Measurements from ENCODE around the gene MAPK1IP1L. TPM values are rescaled to one million over a fixed set of nuclear protein-coding genes. Genes with fewer than 3 reads are reported as not detected.

The MAPK1IP1L gene
- total and polyA plus RNA-seq, 2 of the 13 experiments (the other 11 are each of a cell fraction or from before 2014, with no cell fraction given) = 27.8 to 68.4 TPM

GRCh38 chr14:55051423-55052268 is at the start of gene MAPK1IP1L (continued):
- TF ChIP-seq GLMP (CRISPR knock-in tag; IDR thresholded peaks at IDR 0.05; ENCODE audit: borderline replicate concordance) (no peak), SSRP1 (CRISPR knock-in tag; IDR thresholded peaks at IDR 0.05) (no peak), BHLHE40 (IDR thresholded peaks at IDR 0.05; ENCODE audit: low read length) (0 out of 2 replicates have a peak, but pooled peaks have one; percentile 4), ESRRA (CRISPR knock-in tag; IDR thresholded peaks at IDR 0.05; ENCODE audit: low read depth) (0 out of 2 replicates have a peak, but pooled peaks have one; percentile 67), TEAD3 (CRISPR knock-in tag; optimal IDR thresholded peaks at IDR 0.05; ENCODE audit: borderline replicate concordance) (peak; percentile 73), CREB1 (IDR thresholded peaks at IDR 0.05) (peak; percentile 88), CREB1 (CRISPR knock-in tag; IDR thresholded peaks at IDR 0.05) (peak; percentile 52), BCL6 (CRISPR knock-in tag; IDR thresholded peaks at IDR 0.05) (0 out of 2 replicates have a peak, but pooled peaks have one; percentile 15), NCOA1 (CRISPR knock-in tag; IDR thresholded peaks at IDR 0.05) (peak; percentile 96), ZNF576 (CRISPR knock-in tag; IDR thresholded peaks at IDR 0.05) (peak; percentile 71; the same call in 1 of the 2 replicates), ZSCAN29 (CRISPR knock-in tag; conservative IDR thresholded peaks at IDR 0.05) (peak; percentile 85), ZNF766 (CRISPR knock-in tag; IDR thresholded peaks at IDR 0.05; ENCODE audit: borderline replicate concordance) (peak; percentile 93; the same call in 1 of the 2 replicates), ZSCAN9 (CRISPR knock-in tag; IDR thresholded peaks at IDR 0.05; ENCODE audit: borderline replicate concordance) (no peak; the same call in 1 of the 2 replicates), ARNT (IDR thresholded peaks at IDR 0.05) (no peak), ZKSCAN5 (CRISPR knock-in tag; IDR thresholded peaks at IDR 0.05) (no peak), IRF2 (CRISPR knock-in tag; IDR thresholded peaks at IDR 0.05) (peak; percentile 86), KLF13 (CRISPR knock-in tag; IDR thresholded peaks at IDR 0.05) (peak; percentile 84; the same call in 1 of the 2 replicates), ZFP82 (CRISPR knock-in tag; IDR thresholded peaks at IDR 0.05; ENCODE audit: borderline replicate concordance) (peak; percentile 94), ZNF383 (CRISPR knock-in tag; IDR thresholded peaks at IDR 0.05; ENCODE audit: borderline replicate concordance) (no peak), GATA4 (IDR thresholded peaks at IDR 0.05; ENCODE audit: borderline replicate concordance, low read depth) (peak; percentile 44; the same call in 1 of the 2 replicates), TOE1 (CRISPR knock-in tag; IDR thresholded peaks at IDR 0.05) (peak; percentile 92), ZNF446 (CRISPR knock-in tag; IDR thresholded peaks at IDR 0.05) (peak; percentile 94), KDM5B (CRISPR knock-in tag; IDR thresholded peaks at IDR 0.05; ENCODE audit: borderline replicate concordance) (peak; percentile 91; the same call in 1 of the 2 replicates), ZNF629 (CRISPR knock-in tag; conservative IDR thresholded peaks at IDR 0.05) (0 out of 2 replicates have a peak, but pooled peaks have one; percentile 32), ERF (CRISPR knock-in tag; IDR thresholded peaks at IDR 0.05) (peak; percentile 97), MAFG (CRISPR knock-in tag; IDR thresholded peaks at IDR 0.05) (no peak), GABPB1 (CRISPR knock-in tag; IDR thresholded peaks at IDR 0.05) (peak; percentile 96), SCMH1 (CRISPR knock-in tag; IDR thresholded peaks at IDR 0.05; ENCODE audit: borderline replicate concordance) (no peak), PAX8 (CRISPR knock-in tag; IDR thresholded peaks at IDR 0.05; ENCODE audit: borderline replicate concordance) (peak; percentile 60; the same call in 1 of the 2 replicates), ZNF678 (CRISPR knock-in tag; IDR thresholded peaks at IDR 0.05) (0 out of 2 replicates have a peak, but pooled peaks have one; percentile 65), ZNF883 (CRISPR knock-in tag; IDR thresholded peaks at IDR 0.05; ENCODE audit: not compliant biosample characterization) (peak; percentile 89), ZNF326 (CRISPR knock-in tag; IDR thresholded peaks at IDR 0.05; ENCODE audit: borderline replicate concordance) (no peak)

All from HepG2 (cell line).